ENCODE measurements around the gene LPO. TPM values are rescaled to one million over a fixed set of nuclear protein-coding genes. Genes with fewer than 3 reads are reported as not detected.

LPO gene
- total RNA-seq, 6 donors from 2014 or later, result not detected

DNA sequence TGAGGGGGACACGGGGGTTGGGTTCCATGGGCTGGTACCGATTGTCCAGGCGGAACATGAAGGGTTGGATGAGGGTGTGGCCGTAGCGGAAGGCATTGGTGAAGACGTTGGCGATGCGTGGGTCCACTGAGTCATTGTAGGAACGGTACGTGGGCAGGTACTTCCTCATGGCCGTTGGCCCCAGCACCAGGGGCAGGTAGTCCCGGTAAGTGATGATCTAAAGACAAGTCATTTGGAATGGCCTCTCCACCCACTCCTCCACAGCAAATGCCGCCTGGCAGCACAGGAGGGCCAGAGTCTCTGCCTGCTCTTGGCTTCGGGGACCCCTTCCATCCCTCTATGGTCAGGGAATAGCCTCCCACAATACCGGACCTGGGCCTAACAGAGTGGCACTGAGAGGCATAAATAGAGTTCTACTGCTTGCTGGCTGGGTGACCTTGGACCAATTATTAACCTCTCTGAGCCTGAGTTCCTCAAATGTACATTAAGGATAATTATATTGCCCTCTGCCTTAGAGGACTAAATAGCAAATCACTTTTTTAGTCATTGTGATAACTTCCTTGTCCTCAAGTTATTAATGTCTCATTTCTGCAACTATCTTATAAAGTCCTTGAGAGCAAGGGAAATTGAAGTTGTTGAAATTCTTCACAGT is 35.2 kb downstream of the LPO start:
- DNase-seq, result no peak

GRCh38 chr17:58275417-58275816 is 37.0 kb downstream of the LPO start:
- TF ChIP-seq, protein P1, sequence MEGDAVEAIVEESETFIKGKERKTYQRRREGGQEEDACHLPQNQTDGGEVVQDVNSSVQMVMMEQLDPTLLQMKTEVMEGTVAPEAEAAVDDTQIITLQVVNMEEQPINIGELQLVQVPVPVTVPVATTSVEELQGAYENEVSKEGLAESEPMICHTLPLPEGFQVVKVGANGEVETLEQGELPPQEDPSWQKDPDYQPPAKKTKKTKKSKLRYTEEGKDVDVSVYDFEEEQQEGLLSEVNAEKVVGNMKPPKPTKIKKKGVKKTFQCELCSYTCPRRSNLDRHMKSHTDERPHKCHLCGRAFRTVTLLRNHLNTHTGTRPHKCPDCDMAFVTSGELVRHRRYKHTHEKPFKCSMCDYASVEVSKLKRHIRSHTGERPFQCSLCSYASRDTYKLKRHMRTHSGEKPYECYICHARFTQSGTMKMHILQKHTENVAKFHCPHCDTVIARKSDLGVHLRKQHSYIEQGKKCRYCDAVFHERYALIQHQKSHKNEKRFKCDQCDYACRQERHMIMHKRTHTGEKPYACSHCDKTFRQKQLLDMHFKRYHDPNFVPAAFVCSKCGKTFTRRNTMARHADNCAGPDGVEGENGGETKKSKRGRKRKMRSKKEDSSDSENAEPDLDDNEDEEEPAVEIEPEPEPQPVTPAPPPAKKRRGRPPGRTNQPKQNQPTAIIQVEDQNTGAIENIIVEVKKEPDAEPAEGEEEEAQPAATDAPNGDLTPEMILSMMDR (IDR thresholded peaks at IDR 0.05), result no peak
- TF ChIP-seq POLR2AphosphoS5 (IDR thresholded peaks at IDR 0.05), result no peak
- no peak for TF ChIP-seq EP300 (IDR thresholded peaks at IDR 0.05)
- TF ChIP-seq POLR2A (IDR thresholded peaks at IDR 0.05), result no peak
- 78 to 82% methylated on average over 8 to 10 of the region's 10 CpGs for WGBS, 2 donors
- Histone ChIP-seq H3K4me1 (peaks cover 3 to 21% (median 11%) of the 10 kb centered on the region in 4 donors), H3K9me3 (no peaks in the 10 kb centered on the region), H3K27ac (no peak overlapping the region), H3K4me3 (no peak overlapping the region), H3K36me3 (no peaks in the 10 kb centered on the region), H3K27me3 (peaks cover 0 to 5% (median 0%) of the 10 kb centered on the region in 4 donors)
- no peak for DNase-seq
- ATAC-seq (ENCODE audit: low FRiP score in 2 of 2), result no peak

More for the DNA sequence above, 35.2 kb downstream of the LPO start:
- TF ChIP-seq, protein P1 (IDR thresholded peaks at IDR 0.05), result no peak
- TF ChIP-seq EP300 (IDR thresholded peaks at IDR 0.05), result no peak
- no peak for TF ChIP-seq POLR2AphosphoS5 (IDR thresholded peaks at IDR 0.05)
- TF ChIP-seq POLR2A (IDR thresholded peaks at IDR 0.05), result no peak
- no peak for ATAC-seq (ENCODE audit: low FRiP score in 2 of 2)
- H3K27me3 ChIP-seq, result no peaks in the 10 kb centered on the region
- no peaks in the 10 kb centered on the region for H3K36me3 ChIP-seq
- H3K9me3 ChIP-seq, result no peaks in the 10 kb centered on the region
- H3K4me1 ChIP-seq, result peaks cover 0 to 9% (median 2%) of the 10 kb centered on the region in 4 donors
- 62 to 80% methylated on average over 15 of the region's 15 CpGs for WGBS, 2 donors
- no peak overlapping the region for H3K27ac ChIP-seq
- H3K4me3 ChIP-seq, result no peak overlapping the region

GRCh38 chr17:58276423-58276822 is 38.0 kb downstream of the LPO start:
- no peak for TF ChIP-seq POLR2AphosphoS5 (IDR thresholded peaks at IDR 0.05)
- TF ChIP-seq, protein P1 (IDR thresholded peaks at IDR 0.05), result no peak
- TF ChIP-seq EP300 (IDR thresholded peaks at IDR 0.05), result no peak
- no peak for TF ChIP-seq POLR2A (IDR thresholded peaks at IDR 0.05)
- H3K4me1 ChIP-seq, result peaks cover 3 to 21% (median 11%) of the 10 kb centered on the region in 4 donors
- H3K27me3 ChIP-seq, result peaks cover 0 to 5% (median 0%) of the 10 kb centered on the region in 4 donors
- no peaks in the 10 kb centered on the region for H3K9me3 ChIP-seq
- H3K36me3 ChIP-seq, result no peaks in the 10 kb centered on the region
- no peak overlapping the region for H3K27ac ChIP-seq
- WGBS, 2 donors, result 52% methylated on average over 2 of the region's 2 CpGs; no CpG with 5 or more reads in 1 of the 2 donors
- no peak overlapping the region for H3K4me3 ChIP-seq
- no peak for DNase-seq
- ATAC-seq (ENCODE audit: low FRiP score in 2 of 2), result no peak

DNA sequence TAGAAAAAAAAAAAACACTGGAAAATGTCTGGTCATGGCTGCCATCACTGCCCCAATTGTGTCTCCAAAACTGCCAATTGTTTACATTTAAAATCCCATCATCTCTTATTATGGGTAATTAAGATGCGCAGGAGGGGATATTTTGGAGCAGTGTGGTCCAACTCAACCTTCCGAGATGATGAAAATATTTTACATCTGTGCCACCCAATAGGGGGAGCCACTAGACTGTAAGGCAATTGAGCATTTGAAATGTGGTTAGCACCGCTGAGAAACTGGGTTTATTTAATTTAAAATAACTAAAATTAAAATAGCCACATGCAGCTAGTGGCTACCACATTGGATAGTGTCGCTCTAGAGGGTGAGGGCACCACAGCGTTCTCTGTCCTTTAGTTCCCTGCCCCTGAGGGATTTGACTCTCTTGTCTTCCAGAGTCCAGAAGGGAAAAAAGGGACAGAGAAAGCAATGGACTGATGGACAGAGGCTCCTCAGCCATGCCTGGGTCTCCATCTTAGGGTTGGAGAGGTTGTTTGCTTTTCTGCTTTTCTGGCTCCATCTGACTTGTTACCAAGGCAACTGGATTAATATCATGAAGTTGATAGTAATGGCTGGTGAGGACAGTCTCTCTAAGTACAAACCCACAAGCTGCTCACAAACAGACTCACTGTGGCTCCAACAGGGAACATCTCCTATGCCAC is 38.9 kb downstream of the LPO start:
- WGBS, 2 donors, result 44 to 59% methylated on average over 5 of the region's 5 CpGs
- no peak for ATAC-seq (ENCODE audit: low FRiP score in 2 of 2)
- peaks cover 0 to 5% (median 0%) of the 10 kb centered on the region in 4 donors for H3K27me3 ChIP-seq

More for the DNA sequence above, 38.9 kb downstream of the LPO start:
- H3K4me3 ChIP-seq, result no peak overlapping the region
- H3K36me3 ChIP-seq, result no peaks in the 10 kb centered on the region
- H3K9me3 ChIP-seq, result no peaks in the 10 kb centered on the region
- H3K27ac ChIP-seq, result no peak overlapping the region
- DNase-seq, result no peak
- TF ChIP-seq POLR2A (IDR thresholded peaks at IDR 0.05) (no peak), EP300 (IDR thresholded peaks at IDR 0.05) (no peak), POLR2AphosphoS5 (IDR thresholded peaks at IDR 0.05) (no peak)
- TF ChIP-seq, protein P1 (IDR thresholded peaks at IDR 0.05), result no peak
- peaks cover 3 to 21% (median 11%) of the 10 kb centered on the region in 4 donors for H3K4me1 ChIP-seq
